K562 (cell line): Measurements from ENCODE around the gene TMEM108. TPM values are rescaled to one million over a fixed set of nuclear protein-coding genes. Genes with fewer than 3 reads are reported as not detected.

ENCODE experiments used
- ATAC-seq: fragments of 200-7000 bp; cut with Tn5 transposase; 3 replicates; pipeline ENCODE4 v1.9.1; 2020; ENCODE audit warnings: moderate library complexity
- BruUV-seq: library from RNA; stranded (reverse); fragments of 400-500 nt; replicated peaks from 2 replicates; lab custom pipeline; 2021; lab: Mats Ljungman, UMichigan
- CTCF ChIA-PET: fragments of 300-600 bp; formaldehyde crosslinking; extraction: SDS; loops from one replicate; lab custom pipeline; 2021; ENCODE audit warnings: low intra/inter-chr PET ratio; lab: Yijun Ruan, JAX
- POLR2A ChIA-PET: fragments of 300-600, 350-650 bp; sonication (Branson Sonifier 250); formaldehyde crosslinking; extraction: SDS; loops from one replicate; lab custom pipeline; 2021; ENCODE audit warnings: antibody characterized with exemption, inconsistent platforms; lab: Yijun Ruan, JAX
- DNase-seq, 4 experiments: peaks; one replicate each; pipeline versions ENCODE4 v3.0.0 to v3.0.0-alpha.2; 2011 to 2018; ENCODE audit warnings: low spot score in 3 of 4, mixed read lengths in 3 of 4; ENCODE audit errors: extremely low read depth in 1 of 4
- FAIRE-seq: peaks from 2 replicates; lab custom pipeline; 2011; peaks lifted over from hg19 to GRCh38; lab: Jason Lieb, UNC
- H2AFZ ChIP-seq: 2 replicates; pipeline ENCODE4 v1.6.0; 2011; ENCODE audit warnings: low read depth, low read length, control low read depth, inconsistent platforms
- H3K27ac ChIP-seq: fragments of 200-600 bp; 3 replicates; pipeline ENCODE4 v1.8.0; 2011; ENCODE audit warnings: low read depth, mild to moderate bottlenecking, control low read depth, inconsistent platforms, low read length, moderate library complexity, mixed read lengths; ENCODE audit errors: extremely low read depth
- H3K27me3 ChIP-seq, 2 experiments: fragments of 300-600 bp in 1 of 2; 2 replicates in 1 of 2; 3 replicates in 1 of 2; pipeline versions ENCODE4 v1.6.0 to v1.8.0; 2011; ENCODE audit warnings: inconsistent platforms in 2 of 2, low read length in 2 of 2, mild to moderate bottlenecking in 1 of 2, mixed read lengths in 1 of 2, moderate library complexity in 1 of 2; ENCODE audit not compliant: control insufficient read depth in 2 of 2, insufficient read depth in 2 of 2
- H3K36me3 ChIP-seq: fragments of 300-600 bp; 3 replicates; pipeline ENCODE4 v1.8.0; 2011; ENCODE audit warnings: mild to moderate bottlenecking, low read length, inconsistent platforms; ENCODE audit not compliant: control insufficient read depth, insufficient read depth
- H3K4me1 ChIP-seq, 2 experiments: fragments of 200-600 bp in 1 of 2; replicated peaks in 1 of 2; 2 replicates in 1 of 2; 3 replicates in 1 of 2; pipeline versions ENCODE4 v1.5.1 to v1.8.0; 2011; ENCODE audit warnings: inconsistent platforms in 2 of 2, low read length in 2 of 2, mild to moderate bottlenecking in 1 of 2, mixed read lengths in 1 of 2, moderate library complexity in 1 of 2; ENCODE audit not compliant: control insufficient read depth in 2 of 2, insufficient read depth in 2 of 2
- H3K4me2 ChIP-seq: 2 replicates; pipeline ENCODE4 v1.6.1; 2011; ENCODE audit warnings: low read length, control low read depth, inconsistent platforms, mixed read lengths; ENCODE audit not compliant: insufficient read depth
- H3K4me3 ChIP-seq: fragments of 200-600 bp; sonication (generic), shearing (Covaris generic); 2 replicates; pipeline ENCODE4 v1.5.1; 2016; ENCODE audit warnings: control low read depth, inconsistent platforms
- H3K79me2 ChIP-seq: fragments of 200-600 bp; 3 replicates; pipeline ENCODE4 v1.8.0; 2011; ENCODE audit warnings: low read length, inconsistent platforms; ENCODE audit not compliant: control insufficient read depth, insufficient read depth
- H3K9ac ChIP-seq, 2 experiments: 2 replicates each; pipeline versions ENCODE4 v1.6.0 to v1.6.1; 2011; ENCODE audit warnings: low read depth in 2 of 2, low read length in 2 of 2, control low read depth in 1 of 2, inconsistent platforms in 1 of 2, mild to moderate bottlenecking in 1 of 2, mixed read lengths in 1 of 2; ENCODE audit not compliant: insufficient read depth in 1 of 2
- H3K9me1 ChIP-seq: one replicate; pipeline ENCODE4 v1.6.0; 2011; ENCODE audit warnings: inconsistent platforms, mild to moderate bottlenecking, low read length, moderate library complexity; ENCODE audit not compliant: control insufficient read depth, insufficient read depth
- H3K9me3 ChIP-seq: replicated peaks from 2 replicates; pipeline ENCODE4 v1.5.1; 2011; ENCODE audit warnings: low read depth, low read length, inconsistent platforms; ENCODE audit not compliant: control insufficient read depth, insufficient read depth
- H4K20me1 ChIP-seq: replicated peaks from 2 replicates; pipeline ENCODE4 v1.6.1; 2011; ENCODE audit warnings: low read length, inconsistent platforms, mixed read lengths; ENCODE audit not compliant: control insufficient read depth, insufficient read depth
- BACH1 ChIP-seq: fragments of 200-800 bp; sonication (Bioruptor generic); IDR thresholded peaks from 2 replicates; pipeline ENCODE4 v1.6.1; 2016; ENCODE audit warnings: missing genetic modification characterization, missing compliant biosample characterization
- FOSL1 ChIP-seq: fragments of 200-800 bp; sonication (Bioruptor generic); conservative IDR thresholded peaks from 2 replicates; pipeline ENCODE4 v1.6.1; 2016; ENCODE audit warnings: missing genetic modification characterization, missing compliant biosample characterization
- KLF13 ChIP-seq: fragments of 450-650 bp; IDR thresholded peaks from 2 replicates; pipeline ENCODE4 v1.6.1; 2016; ENCODE audit warnings: missing genetic modification characterization, low read depth, mild to moderate bottlenecking, missing compliant biosample characterization, moderate library complexity, borderline replicate concordance
- L3MBTL2 ChIP-seq: fragments of 450-650 bp; IDR thresholded peaks from 2 replicates; pipeline ENCODE4 v1.6.1; 2016; ENCODE audit warnings: mild to moderate bottlenecking, moderate library complexity
- MAFG ChIP-seq: fragments of 450-650 bp; conservative IDR thresholded peaks from 2 replicates; pipeline ENCODE4 v1.6.1; 2016; ENCODE audit warnings: missing genetic modification characterization, missing compliant biosample characterization
- NFATC3 ChIP-seq: fragments of 450-650 bp; IDR thresholded peaks from 2 replicates; pipeline ENCODE4 v1.6.1; 2017; ENCODE audit warnings: mild to moderate bottlenecking
- POLR3G ChIP-seq: IDR thresholded peaks from 2 replicates; pipeline ENCODE4 v1.6.1; 2011; ENCODE audit not compliant: insufficient read length, insufficient replicate concordance; ENCODE audit errors: extremely low read depth
- RBFOX2 ChIP-seq: fragments of 200-400 bp; formaldehyde crosslinking; IDR thresholded peaks from 2 replicates; pipeline ENCODE4 v1.6.1; 2017; ENCODE audit warnings: low read depth, mild to moderate bottlenecking, low read length, moderate library complexity
- SETDB1 ChIP-seq: IDR thresholded peaks from one replicate; pipeline ENCODE4 v1.6.1; 2012; ENCODE audit warnings: low read length, control low read depth, inconsistent platforms
- TBL1XR1 ChIP-seq, 2 experiments: IDR thresholded peaks; 2 replicates each; pipeline ENCODE4 v1.6.1; 2012; ENCODE audit warnings: improper control_type of control experiment in 2 of 2, low read length in 2 of 2, mild to moderate bottlenecking in 1 of 2
- ZNF134 ChIP-seq: fragments of 250-450 bp; sonication (Bioruptor Pico); conservative IDR thresholded peaks from 2 replicates; pipeline ENCODE4 v1.4.0; 2020
- ZNF644 ChIP-seq: fragments of 200-800 bp; sonication (Bioruptor generic); IDR thresholded peaks from 2 replicates; pipeline ENCODE4 v1.6.1; 2016; ENCODE audit warnings: low read depth, missing genetic modification characterization, missing compliant biosample characterization
- ZNF696 ChIP-seq: fragments of 250-450 bp; sonication (Bioruptor Pico); conservative IDR thresholded peaks from 2 replicates; pipeline ENCODE4 v1.4.0; 2020; ENCODE audit warnings: mild to moderate bottlenecking, moderate library complexity
- WGBS: fragments of 100-300 bp; shearing (Covaris generic); methylation state at CpG from one replicate; pipeline ENCODE4 v1.1.6; 2016; ENCODE audit warnings: low coverage, mixed read lengths; ENCODE audit not compliant: insufficient coverage; ENCODE audit errors: missing lambda C conversion rate; 5-methylcytosine and 5-hydroxymethylcytosine counted together
- in situ Hi-C: fragments of 300-500 bp; cut with MboI; formaldehyde crosslinking; loops from 4 replicates; pipeline ENCODE4 v1.15.0; 2018; ENCODE audit warnings: inconsistent platforms, mixed read lengths
- intact Hi-C: fragments of 100-400 bp; cut with micrococcal nuclease; formaldehyde crosslinking; loops from 2 replicates; pipeline ENCODE4 v1.14.2; 2022
- polyA plus RNA-seq, 8 experiments: library from polyadenylated mRNA; depleted of rRNA in 4 of 8; stranded (reverse) in 5 of 8; unstranded in 3 of 8; fragments of >200 nt; fragmentation: Nextera tagmentation in 2 of 8; fragmentation: Illumina TruSeq in 1 of 8; extraction: Ambion mirVana in 2 of 8; extraction: Trizol in 1 of 8; gene quantifications; 2 replicates each; pipeline versions ENCODE4 v1.2.1 to v1.2.3, GENCODE V29; 2011 to 2014; ENCODE audit warnings: inconsistent platforms in 1 of 8, missing spikeins in 1 of 8
- total RNA-seq, 7 experiments: library from RNA; depleted of rRNA in 6 of 7; stranded (reverse); fragments of >200 nt in 6 of 7; fragmentation: Illumina TruSeq in 2 of 7; extraction: Trizol in 2 of 7; gene quantifications; 2 replicates each; pipeline versions ENCODE4 v1.2.1 to v1.2.3, GENCODE V29; 2011 to 2021; ENCODE audit warnings: low replicate concordance in 1 of 7
- TF ChIP-seq, protein P1 (sequence below): fragments of 250-450 bp; sonication (Bioruptor Pico); IDR thresholded peaks from 2 replicates; pipeline ENCODE4 v1.8.0; 2022; ENCODE audit warnings: moderate library complexity, mild to moderate bottlenecking, inconsistent platforms
- TF ChIP-seq, protein P2 (sequence below): fragments of 450-650 bp; IDR thresholded peaks from 2 replicates; pipeline ENCODE4 v1.7.0; 2016; ENCODE audit warnings: borderline replicate concordance

Gene TMEM108
- total and polyA plus RNA-seq, 9 of the 15 experiments (the other 6 are each of a cell fraction or from before 2014, with no cell fraction given): 0.65 to 11.1 (median 3.4) TPM

DNA sequence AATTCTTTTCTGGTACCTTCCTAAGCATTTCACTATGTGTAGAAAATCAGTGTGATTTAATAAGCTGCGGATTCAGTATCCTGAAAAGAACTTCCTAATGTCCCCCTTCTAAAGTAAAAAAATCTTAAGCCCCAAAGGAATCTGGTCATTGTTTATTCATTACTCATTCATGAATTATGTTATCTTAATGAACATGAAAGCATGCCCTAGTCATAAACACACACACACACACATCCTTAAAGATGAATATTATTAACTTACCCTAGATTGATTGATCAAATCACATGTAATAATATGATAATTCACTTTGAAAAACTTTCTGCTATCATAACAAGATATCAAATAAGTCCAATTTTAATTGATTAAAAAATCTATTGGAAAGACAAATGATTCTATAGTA, 265.2 kb downstream of the TMEM108 start:
- Histone ChIP-seq H3K4me2 (no peak overlapping the region), H3K36me3 (no peaks in the 10 kb centered on the region), H2AFZ (no peak overlapping the region), H3K9me3 (no peaks in the 10 kb centered on the region), H3K27ac (no peak overlapping the region), H3K27me3 (no peaks in the 10 kb centered on the region), H3K79me2 (no peaks in the 10 kb centered on the region), H3K4me1 (no peaks in the 10 kb centered on the region), H3K4me3 (no peak overlapping the region), H3K9me1 (no peaks in the 10 kb centered on the region), H4K20me1 (no peaks in the 10 kb centered on the region), H3K9ac (no peak overlapping the region)
- intact Hi-C loops (no loop called here), in situ Hi-C loops (no loop called here)
- WGBS: 18% methylated on average over 1 of the region's 1 CpG
- ATAC-seq (no peak), FAIRE-seq (no peak), DNase-seq (no peak)
- no TSS peak for BruUV-seq
- CTCF ChIA-PET: no interaction called here
- POLR2A ChIA-PET: no interaction called here
- TF ChIP-seq FOSL1 (tag) (no peak), NFATC3 (no peak), ZNF644 (tag) (no peak), L3MBTL2 (no peak), POLR3G (no peak), SETDB1 (no peak), BACH1 (tag) (no peak), TBL1XR1 (IDR thresholded peaks at IDR 0.05; ENCODE audit: low read length in 2 of 2) (no peak), ZNF134 (CRISPR knock-in tag) (no peak), ZNF696 (CRISPR knock-in tag) (no peak), KLF13 (no peak), MAFG (tag) (no peak), RBFOX2 (no peak)
- TF ChIP-seq, protein P1, sequence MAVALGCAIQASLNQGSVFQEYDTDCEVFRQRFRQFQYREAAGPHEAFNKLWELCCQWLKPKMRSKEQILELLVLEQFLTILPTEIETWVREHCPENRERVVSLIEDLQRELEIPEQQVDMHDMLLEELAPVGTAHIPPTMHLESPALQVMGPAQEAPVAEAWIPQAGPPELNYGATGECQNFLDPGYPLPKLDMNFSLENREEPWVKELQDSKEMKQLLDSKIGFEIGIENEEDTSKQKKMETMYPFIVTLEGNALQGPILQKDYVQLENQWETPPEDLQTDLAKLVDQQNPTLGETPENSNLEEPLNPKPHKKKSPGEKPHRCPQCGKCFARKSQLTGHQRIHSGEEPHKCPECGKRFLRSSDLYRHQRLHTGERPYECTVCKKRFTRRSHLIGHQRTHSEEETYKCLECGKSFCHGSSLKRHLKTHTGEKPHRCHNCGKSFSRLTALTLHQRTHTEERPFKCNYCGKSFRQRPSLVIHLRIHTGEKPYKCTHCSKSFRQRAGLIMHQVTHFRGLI (CRISPR knock-in tag): no peak
- TF ChIP-seq, protein P2, sequence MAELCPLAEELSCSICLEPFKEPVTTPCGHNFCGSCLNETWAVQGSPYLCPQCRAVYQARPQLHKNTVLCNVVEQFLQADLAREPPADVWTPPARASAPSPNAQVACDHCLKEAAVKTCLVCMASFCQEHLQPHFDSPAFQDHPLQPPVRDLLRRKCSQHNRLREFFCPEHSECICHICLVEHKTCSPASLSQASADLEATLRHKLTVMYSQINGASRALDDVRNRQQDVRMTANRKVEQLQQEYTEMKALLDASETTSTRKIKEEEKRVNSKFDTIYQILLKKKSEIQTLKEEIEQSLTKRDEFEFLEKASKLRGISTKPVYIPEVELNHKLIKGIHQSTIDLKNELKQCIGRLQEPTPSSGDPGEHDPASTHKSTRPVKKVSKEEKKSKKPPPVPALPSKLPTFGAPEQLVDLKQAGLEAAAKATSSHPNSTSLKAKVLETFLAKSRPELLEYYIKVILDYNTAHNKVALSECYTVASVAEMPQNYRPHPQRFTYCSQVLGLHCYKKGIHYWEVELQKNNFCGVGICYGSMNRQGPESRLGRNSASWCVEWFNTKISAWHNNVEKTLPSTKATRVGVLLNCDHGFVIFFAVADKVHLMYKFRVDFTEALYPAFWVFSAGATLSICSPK: no peak
